ENCODE measurements around the gene GABRA1. TPM values are rescaled to one million over a fixed set of nuclear protein-coding genes. Genes with fewer than 3 reads are reported as not detected.

GABRA1 gene
- polyA plus RNA-seq, 1 experiment, result not detected

DNA sequence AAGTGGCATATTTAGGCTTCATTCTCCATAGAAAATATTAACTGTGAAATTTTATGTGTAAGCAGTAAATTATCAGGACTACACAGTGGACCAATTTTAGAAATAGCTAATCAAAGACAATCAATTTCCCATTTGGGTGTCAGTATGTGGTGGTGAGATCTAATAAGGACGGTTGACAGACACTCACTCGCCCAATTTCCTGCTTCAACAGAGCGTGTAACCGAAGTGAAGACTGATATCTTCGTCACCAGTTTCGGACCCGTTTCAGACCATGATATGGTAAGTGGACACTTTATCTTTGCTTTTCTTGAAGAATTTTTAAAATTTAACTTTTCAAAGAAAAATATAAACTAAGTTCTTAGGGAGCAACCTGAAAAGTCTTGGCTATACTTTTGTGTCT is 17.6 kb downstream of the GABRA1 start:
- no peaks in the 10 kb centered on the region for H3K27me3 ChIP-seq (ENCODE audit: control insufficient read depth, insufficient read depth, low read length)
- CTCF ChIA-PET, result no interaction called here
- no peak for DNase-seq (ENCODE audit: low read depth, low spot score)
- peaks cover 8% of the 10 kb centered on the region; the same call in 1 of the 2 replicates for H3K9me3 ChIP-seq (ENCODE audit: control insufficient read depth, insufficient read depth, low read length)
- TF ChIP-seq, protein P1, sequence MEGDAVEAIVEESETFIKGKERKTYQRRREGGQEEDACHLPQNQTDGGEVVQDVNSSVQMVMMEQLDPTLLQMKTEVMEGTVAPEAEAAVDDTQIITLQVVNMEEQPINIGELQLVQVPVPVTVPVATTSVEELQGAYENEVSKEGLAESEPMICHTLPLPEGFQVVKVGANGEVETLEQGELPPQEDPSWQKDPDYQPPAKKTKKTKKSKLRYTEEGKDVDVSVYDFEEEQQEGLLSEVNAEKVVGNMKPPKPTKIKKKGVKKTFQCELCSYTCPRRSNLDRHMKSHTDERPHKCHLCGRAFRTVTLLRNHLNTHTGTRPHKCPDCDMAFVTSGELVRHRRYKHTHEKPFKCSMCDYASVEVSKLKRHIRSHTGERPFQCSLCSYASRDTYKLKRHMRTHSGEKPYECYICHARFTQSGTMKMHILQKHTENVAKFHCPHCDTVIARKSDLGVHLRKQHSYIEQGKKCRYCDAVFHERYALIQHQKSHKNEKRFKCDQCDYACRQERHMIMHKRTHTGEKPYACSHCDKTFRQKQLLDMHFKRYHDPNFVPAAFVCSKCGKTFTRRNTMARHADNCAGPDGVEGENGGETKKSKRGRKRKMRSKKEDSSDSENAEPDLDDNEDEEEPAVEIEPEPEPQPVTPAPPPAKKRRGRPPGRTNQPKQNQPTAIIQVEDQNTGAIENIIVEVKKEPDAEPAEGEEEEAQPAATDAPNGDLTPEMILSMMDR (IDR thresholded peaks at IDR 0.05; ENCODE audit: low read depth, low read length), result no peak
- POLR2A ChIA-PET, result no interaction called here
- H3K27ac ChIP-seq (ENCODE audit: low read depth, low read length), result no peak overlapping the region
- H3K4me3 ChIP-seq (ENCODE audit: low read depth, low read length), result no peak overlapping the region

DNA sequence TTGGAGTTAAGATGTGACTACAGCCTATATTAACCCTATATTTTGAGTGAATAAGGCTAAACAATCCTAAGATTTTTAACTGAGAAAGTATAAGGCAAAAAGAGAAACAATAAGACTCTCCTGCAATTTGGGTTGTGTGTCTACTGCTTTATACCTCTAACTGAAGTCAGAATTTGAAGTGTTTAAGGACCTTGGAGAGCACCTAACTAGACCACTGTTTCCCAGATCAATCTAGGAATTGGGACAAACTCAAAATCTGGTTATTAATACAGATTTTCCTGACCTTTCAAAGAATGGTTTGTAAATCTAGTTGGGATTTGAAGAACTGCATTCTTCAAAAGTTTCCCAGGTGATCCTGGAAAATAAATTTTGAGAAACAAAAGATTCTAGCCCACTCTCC is 42.1 kb downstream of the GABRA1 start:
- no peak for DNase-seq (ENCODE audit: low read depth, low spot score)
- Histone ChIP-seq H3K4me3 (ENCODE audit: low read depth, low read length) (no peak overlapping the region), H3K27ac (ENCODE audit: low read depth, low read length) (no peak overlapping the region), H3K9me3 (ENCODE audit: control insufficient read depth, insufficient read depth, low read length) (peaks cover 3% of the 10 kb centered on the region), H3K27me3 (ENCODE audit: control insufficient read depth, insufficient read depth, low read length) (no peaks in the 10 kb centered on the region)
- TF ChIP-seq, protein P1 (IDR thresholded peaks at IDR 0.05; ENCODE audit: low read depth, low read length), result no peak
- ChIA-PET POLR2A (no interaction called here), CTCF (no interaction called here)

GRCh38 chr5:161895514-161895913 is 47.6 kb downstream of the GABRA1 start:
- no peaks in the 10 kb centered on the region for H3K27me3 ChIP-seq (ENCODE audit: control insufficient read depth, insufficient read depth, low read length)
- H3K27ac ChIP-seq (ENCODE audit: low read depth, low read length), result no peak overlapping the region
- TF ChIP-seq, protein P1 (IDR thresholded peaks at IDR 0.05; ENCODE audit: low read depth, low read length), result no peak
- H3K4me3 ChIP-seq (ENCODE audit: low read depth, low read length), result no peak overlapping the region
- DNase-seq (ENCODE audit: low read depth, low spot score), result no peak
- peaks cover 4% of the 10 kb centered on the region for H3K9me3 ChIP-seq (ENCODE audit: control insufficient read depth, insufficient read depth, low read length)
- POLR2A ChIA-PET, result no interaction called here
- CTCF ChIA-PET, result no interaction called here

GRCh38 chr5:161897033-161897432 is 49.1 kb downstream of the GABRA1 start:
- DNase-seq (ENCODE audit: low read depth, low spot score), result no peak
- Histone ChIP-seq H3K27me3 (ENCODE audit: control insufficient read depth, insufficient read depth, low read length) (no peaks in the 10 kb centered on the region), H3K4me3 (ENCODE audit: low read depth, low read length) (no peak overlapping the region), H3K9me3 (ENCODE audit: control insufficient read depth, insufficient read depth, low read length) (peaks cover 7% of the 10 kb centered on the region), H3K27ac (ENCODE audit: low read depth, low read length) (no peak overlapping the region)
- TF ChIP-seq, protein P1 (IDR thresholded peaks at IDR 0.05; ENCODE audit: low read depth, low read length), result no peak
- POLR2A ChIA-PET, result no interaction called here
- CTCF ChIA-PET, result no interaction called here

GRCh38 chr5:161899590-161899989 is 51.7 kb downstream of the GABRA1 start:
- no peak overlapping the region for H3K27ac ChIP-seq (ENCODE audit: low read depth, low read length)
- POLR2A ChIA-PET, result no interaction called here
- DNase-seq (ENCODE audit: low read depth, low spot score), result no peak
- H3K9me3 ChIP-seq (ENCODE audit: control insufficient read depth, insufficient read depth, low read length), result peaks cover 4% of the 10 kb centered on the region
- TF ChIP-seq, protein P1 (IDR thresholded peaks at IDR 0.05; ENCODE audit: low read depth, low read length), result no peak
- CTCF ChIA-PET, result no interaction called here
- no peaks in the 10 kb centered on the region for H3K27me3 ChIP-seq (ENCODE audit: control insufficient read depth, insufficient read depth, low read length)
- H3K4me3 ChIP-seq (ENCODE audit: low read depth, low read length), result no peak overlapping the region
